Aorta (tissue), 5 donors: ENCODE results near the gene NUAK1. TPM values are rescaled to one million over a fixed set of nuclear protein-coding genes. Genes with fewer than 3 reads are reported as not detected.

Experiments
- ATAC-seq: fragments of 200-7000 bp; cut with Tn5 transposase; one replicate; pipeline ENCODE4 v1.9.1; 2022; ENCODE audit warnings: moderate library complexity; ENCODE audit not compliant: low FRiP score
- DNase-seq, 2 donors: peaks; one replicate each; pipeline ENCODE4 v3.0.0-alpha.2; 2020
- H3K27ac ChIP-seq, 2 donors: one replicate each; pipeline ENCODE4 v1.5.1; 2013; ENCODE audit warnings: low read length in 2 of 2, mild to moderate bottlenecking in 2 of 2, moderate library complexity in 2 of 2, control low read depth in 1 of 2, inconsistent platforms in 1 of 2, low read depth in 1 of 2
- H3K27me3 ChIP-seq, 2 donors: one replicate each; pipeline ENCODE4 v1.6.1; 2013; ENCODE audit warnings: control low read depth in 1 of 2, low read length in 1 of 2, mild to moderate bottlenecking in 1 of 2, moderate library complexity in 1 of 2; ENCODE audit not compliant: insufficient read depth in 2 of 2, control insufficient read depth in 1 of 2
- H3K36me3 ChIP-seq, 2 donors: one replicate each; pipeline ENCODE4 v1.6.1; 2013; ENCODE audit warnings: control low read depth in 1 of 2, low read length in 1 of 2, mild to moderate bottlenecking in 1 of 2; ENCODE audit not compliant: insufficient read depth in 2 of 2, control insufficient read depth in 1 of 2
- H3K4me1 ChIP-seq, 2 donors: one replicate each; pipeline ENCODE4 v1.6.1; 2013; ENCODE audit warnings: low read length in 2 of 2, control low read depth in 1 of 2, mild to moderate bottlenecking in 1 of 2, moderate library complexity in 1 of 2; ENCODE audit not compliant: insufficient read depth in 2 of 2, control insufficient read depth in 1 of 2
- H3K4me3 ChIP-seq, 2 donors: one replicate each; pipeline ENCODE4 v1.5.1; 2013; ENCODE audit warnings: low read length in 2 of 2, control low read depth in 1 of 2, mild to moderate bottlenecking in 1 of 2
- H3K9me3 ChIP-seq: one replicate; pipeline ENCODE4 v1.6.1; 2013; ENCODE audit warnings: mild to moderate bottlenecking, low read length; ENCODE audit not compliant: control insufficient read depth
- WGBS, 2 donors: extraction: QIAGEN DNeasy Blood & Tissue Kit; methylation state at CpG; one replicate each; pipeline ENCODE4 v1.1.7; 2013; 5-methylcytosine and 5-hydroxymethylcytosine counted together
- intact Hi-C, 2 donors: fragments of 100-400 bp; cut with DNase I; formaldehyde crosslinking; loops; one replicate each; pipeline versions ENCODE4 v1.14.2 to v1.15.0; 2022
- polyA plus RNA-seq, 2 donors: library from polyadenylated mRNA; stranded (reverse); fragments of 200-250 nt; gene quantifications; one replicate each; pipeline ENCODE4 v1.2.3, GENCODE V29; 2013
- total RNA-seq, 2 donors: library from RNA; stranded (reverse); fragmentation: NEBNext Ultra II Directional; extraction: Animal tissue kit (Norgen Biotek cat#: 25700); gene quantifications; one replicate each; pipeline ENCODE4 v1.2.1, GENCODE V29; 2021
- donor health status: healthy with polysubstance abuse.
- donor health status: Bipolar disorder and iron deficiency.
- donor health status: DM: no; HTN: no; CAD: no.
- donor health status: DM: no; HTN: no; CAD: no.
- donor health status: DM: yes; HTN: yes; CAD: no.

The NUAK1 gene
- total and polyA plus RNA-seq, 4 donors = 5.3 to 37.7 (median 18.5) TPM

- WGBS, 2 donors = 87 to 93% methylated on average over 3 of the region's 3 CpGs
These were observed 37.8 kb upstream of the NUAK1 start for GRCh38 chr12:106176560-106176959.

DNA sequence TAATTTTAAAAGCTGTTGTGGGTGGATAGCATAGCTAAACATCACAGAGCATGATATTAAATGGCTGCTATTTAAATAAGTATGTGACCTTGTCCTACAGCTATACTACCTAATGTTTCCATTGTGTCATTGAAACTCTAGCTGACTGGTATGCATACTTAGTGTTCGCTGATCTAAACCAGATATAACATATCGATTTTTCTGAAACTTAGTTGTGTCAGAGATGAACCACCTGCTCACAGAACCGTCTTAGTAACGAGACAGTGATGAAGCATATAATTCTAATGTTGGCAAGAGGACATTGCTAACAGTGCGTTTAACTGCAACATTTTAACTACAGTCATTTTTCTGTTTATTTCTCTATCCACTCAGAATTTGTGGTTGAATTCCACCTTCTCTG lies 36.1 kb upstream of the NUAK1 start:
- H3K27me3 ChIP-seq = no peaks in the 10 kb centered on the region
- intact Hi-C loops = no loop called here
- ATAC-seq = no peak

More at GRCh38 chr12:106176560-106176959, 37.8 kb upstream of the NUAK1 start:
- Histone ChIP-seq H3K4me1 (no peaks in the 10 kb centered on the region), H3K27me3 (no peaks in the 10 kb centered on the region), H3K27ac (no peak overlapping the region), H3K9me3 (no peaks in the 10 kb centered on the region), H3K4me3 (no peak overlapping the region), H3K36me3 (no peaks in the 10 kb centered on the region)
- ATAC-seq (no peak), DNase-seq (no peak)
- intact Hi-C loops = no loop called here

DNA sequence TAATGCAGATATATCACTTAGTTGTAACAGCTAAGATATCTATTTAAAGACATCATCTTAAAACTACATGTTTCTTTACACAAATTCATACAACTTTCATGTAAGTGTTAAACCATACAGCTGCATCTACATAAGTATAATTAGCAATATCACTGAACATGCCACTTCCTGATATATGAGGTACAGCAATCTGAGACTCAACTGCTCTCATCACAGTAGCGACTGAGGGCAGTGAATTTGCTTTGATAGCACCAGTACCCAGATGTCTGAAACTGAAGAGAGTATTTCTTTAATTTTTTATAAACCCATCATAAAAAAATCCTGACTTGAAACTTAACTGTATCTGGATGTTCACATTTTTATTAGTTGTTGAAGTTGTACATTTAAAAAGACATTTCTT lies 34.7 kb upstream of the NUAK1 start:
- Histone ChIP-seq H3K4me1 (no peaks in the 10 kb centered on the region), H3K9me3 (no peaks in the 10 kb centered on the region), H3K27ac (no peak overlapping the region), H3K36me3 (no peaks in the 10 kb centered on the region), H3K4me3 (no peak overlapping the region), H3K27me3 (no peaks in the 10 kb centered on the region)
- WGBS, 2 donors = 68 to 86% methylated on average over 1 of the region's 1 CpG
- DNase-seq (no peak), ATAC-seq (no peak)
- intact Hi-C loops = no loop called here

More for the DNA sequence above, 36.1 kb upstream of the NUAK1 start:
- no peaks in the 10 kb centered on the region for H3K4me1 ChIP-seq
- no peaks in the 10 kb centered on the region for H3K9me3 ChIP-seq
- WGBS, 2 donors = 80 to 83% methylated on average over 5 of the region's 5 CpGs
- H3K4me3 ChIP-seq = no peak overlapping the region
- DNase-seq = no peak
- H3K36me3 ChIP-seq = no peaks in the 10 kb centered on the region
- no peak overlapping the region for H3K27ac ChIP-seq

GRCh38 chr12:106171117-106171750 lies 32.5 kb upstream of the NUAK1 start:
- WGBS, 2 donors = 75 to 76% methylated on average over 4 of the region's 4 CpGs
- Histone ChIP-seq H3K27me3 (no peaks in the 10 kb centered on the region), H3K9me3 (no peaks in the 10 kb centered on the region), H3K36me3 (no peaks in the 10 kb centered on the region), H3K4me1 (no peaks in the 10 kb centered on the region), H3K4me3 (no peak overlapping the region), H3K27ac (no peak overlapping the region)
- ATAC-seq (no peak), DNase-seq (no peak)
- intact Hi-C loops = no loop called here

GRCh38 chr12:106170285-106170684 lies 31.5 kb upstream of the NUAK1 start:
- no peak overlapping the region for H3K27ac ChIP-seq
- whole genome bisulfite sequencing, 2 donors = 70 to 71% methylated on average over 4 of the region's 4 CpGs
- H3K36me3 ChIP-seq = no peaks in the 10 kb centered on the region
- H3K9me3 ChIP-seq = no peaks in the 10 kb centered on the region
- no peaks in the 10 kb centered on the region for H3K27me3 ChIP-seq
- H3K4me3 ChIP-seq = no peak overlapping the region
- ATAC-seq (no peak), DNase-seq (peak in 1 of 2 donors; percentile 54)
- intact Hi-C loops = no loop called here
- H3K4me1 ChIP-seq = no peaks in the 10 kb centered on the region

DNA sequence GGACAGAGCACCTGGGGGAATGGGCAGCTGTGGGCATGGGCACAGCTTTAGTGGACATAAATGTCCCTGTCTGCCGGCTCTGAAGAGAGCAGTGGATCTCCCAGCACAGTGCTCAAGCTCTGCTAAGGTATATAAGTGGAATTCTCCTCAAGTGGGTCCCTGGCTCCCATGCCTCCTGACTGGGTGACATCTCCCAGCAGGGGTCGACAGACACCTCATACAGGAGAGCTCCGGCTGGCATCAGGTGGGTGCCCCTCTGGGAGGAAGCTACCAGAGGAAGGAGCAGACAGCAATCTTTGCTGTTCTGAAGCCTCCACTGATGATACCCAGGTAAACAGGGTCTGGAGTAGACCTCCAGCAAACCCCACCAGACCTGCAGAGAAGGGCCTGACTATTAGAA lies 25.0 kb upstream of the NUAK1 start:
- no peaks in the 10 kb centered on the region for H3K36me3 ChIP-seq
- DNase-seq = no peak
- no peaks in the 10 kb centered on the region for H3K9me3 ChIP-seq
- intact Hi-C loops = no loop called here
- no peaks in the 10 kb centered on the region for H3K27me3 ChIP-seq
- no peak for ATAC-seq
- WGBS, 2 donors = 88 to 92% methylated on average over 3 of the region's 3 CpGs
- no peaks in the 10 kb centered on the region for H3K4me1 ChIP-seq
- no peak overlapping the region for H3K27ac ChIP-seq
- H3K4me3 ChIP-seq = no peak overlapping the region

DNA sequence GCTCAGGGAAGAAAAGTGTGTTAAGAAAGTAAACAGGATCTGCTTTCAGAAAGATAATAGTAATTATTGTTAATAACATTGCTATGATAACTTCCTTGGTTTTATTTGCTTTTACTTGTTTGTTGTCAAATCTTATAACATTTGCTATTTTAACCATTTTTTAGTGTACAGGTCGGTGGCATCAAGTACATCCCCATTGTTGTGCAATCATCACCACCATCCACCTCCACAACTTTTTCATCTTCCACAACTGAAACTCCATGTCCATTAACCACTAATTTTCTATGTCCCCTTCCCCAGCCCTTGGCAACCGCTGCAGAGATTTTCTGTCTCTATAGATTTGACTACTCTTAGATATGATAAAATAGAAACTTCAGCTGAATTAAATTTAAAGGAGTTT lies 22.7 kb upstream of the NUAK1 start:
- Histone ChIP-seq H3K9me3 (no peaks in the 10 kb centered on the region), H3K36me3 (no peaks in the 10 kb centered on the region), H3K27ac (no peak overlapping the region), H3K4me3 (no peak overlapping the region), H3K27me3 (no peaks in the 10 kb centered on the region), H3K4me1 (no peaks in the 10 kb centered on the region)
- DNase-seq (no peak), ATAC-seq (no peak)
- WGBS, 2 donors = 91 to 92% methylated on average over 2 of the region's 2 CpGs
- intact Hi-C loops = no loop called here

DNA sequence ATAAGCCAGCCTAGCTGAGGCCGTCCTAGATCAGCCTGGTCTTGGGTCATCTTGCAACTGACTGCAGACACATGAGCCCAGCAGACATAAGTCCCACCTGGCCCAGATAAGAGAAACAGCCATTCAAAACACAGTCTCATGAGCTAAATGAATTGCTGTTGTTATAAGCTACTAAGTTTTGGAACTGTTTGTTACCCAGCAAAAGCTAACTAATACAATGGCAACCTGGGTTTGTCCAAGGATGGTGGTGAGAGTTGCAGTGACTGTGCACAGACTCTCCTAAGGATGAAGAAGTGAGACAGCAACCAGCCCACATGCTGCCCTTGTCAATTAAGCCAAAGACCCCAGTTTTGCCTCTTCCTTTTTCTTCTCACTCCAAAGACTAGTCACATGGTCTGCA lies 22.2 kb upstream of the NUAK1 start:
- Histone ChIP-seq H3K27me3 (no peaks in the 10 kb centered on the region), H3K4me3 (no peak overlapping the region), H3K27ac (no peak overlapping the region), H3K9me3 (no peaks in the 10 kb centered on the region), H3K36me3 (no peaks in the 10 kb centered on the region), H3K4me1 (no peaks in the 10 kb centered on the region)
- WGBS, 2 donors = 96% methylated on average over 1 of the region's 1 CpG
- intact Hi-C loops = no loop called here
- no peak for ATAC-seq
- no peak for DNase-seq

- H3K9me3 ChIP-seq = no peaks in the 10 kb centered on the region
- ATAC-seq (no peak), DNase-seq (no peak)
- no peaks in the 10 kb centered on the region for H3K27me3 ChIP-seq
- no peaks in the 10 kb centered on the region for H3K36me3 ChIP-seq
- H3K4me1 ChIP-seq = no peaks in the 10 kb centered on the region
- WGBS, 2 donors = 97 to 100% methylated on average over 2 of the region's 2 CpGs
- intact Hi-C loops = no loop called here
- H3K4me3 ChIP-seq = no peak overlapping the region
- H3K27ac ChIP-seq = no peak overlapping the region
These were observed 19.0 kb upstream of the NUAK1 start for GRCh38 chr12:106157802-106158201.
